ENCODE results near the gene SRC.

DNA sequence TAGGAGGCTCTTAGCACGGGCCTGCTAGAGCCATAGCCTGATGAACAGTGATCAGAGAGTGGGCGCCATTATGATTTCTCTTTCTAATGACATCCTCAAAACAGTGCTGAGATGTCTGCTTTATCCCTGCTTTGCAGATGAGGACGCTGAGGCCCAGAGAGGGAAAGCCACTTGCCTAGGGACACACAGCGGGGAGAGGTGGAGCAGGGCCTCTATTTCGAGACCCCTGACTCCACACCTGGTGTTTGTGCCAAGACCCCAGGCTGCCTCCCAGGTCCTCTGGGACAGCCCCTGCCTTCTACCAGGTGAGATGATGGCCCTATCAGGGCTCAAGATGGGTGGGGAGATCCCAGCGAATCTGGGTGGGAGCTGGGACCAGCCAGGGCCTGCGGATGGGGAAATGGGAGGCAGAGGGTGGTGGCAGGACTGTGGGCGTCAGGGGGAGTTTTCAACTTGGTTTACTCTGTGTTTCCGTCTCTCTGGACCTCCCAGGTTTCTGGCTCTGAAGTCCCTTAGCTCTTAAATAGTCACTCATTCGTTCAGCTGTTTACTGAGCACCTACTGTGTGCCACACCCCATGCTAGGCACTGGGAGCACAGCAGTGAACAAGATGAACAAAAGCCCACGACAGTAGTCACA, 36.7 kb downstream of the SRC start:
- TF ChIP-seq EZH2 (IDR thresholded peaks at IDR 0.05) (no peak), EZH2phosphoT487 (IDR thresholded peaks at IDR 0.05) (no peak)
- TF ChIP-seq, protein P1, sequence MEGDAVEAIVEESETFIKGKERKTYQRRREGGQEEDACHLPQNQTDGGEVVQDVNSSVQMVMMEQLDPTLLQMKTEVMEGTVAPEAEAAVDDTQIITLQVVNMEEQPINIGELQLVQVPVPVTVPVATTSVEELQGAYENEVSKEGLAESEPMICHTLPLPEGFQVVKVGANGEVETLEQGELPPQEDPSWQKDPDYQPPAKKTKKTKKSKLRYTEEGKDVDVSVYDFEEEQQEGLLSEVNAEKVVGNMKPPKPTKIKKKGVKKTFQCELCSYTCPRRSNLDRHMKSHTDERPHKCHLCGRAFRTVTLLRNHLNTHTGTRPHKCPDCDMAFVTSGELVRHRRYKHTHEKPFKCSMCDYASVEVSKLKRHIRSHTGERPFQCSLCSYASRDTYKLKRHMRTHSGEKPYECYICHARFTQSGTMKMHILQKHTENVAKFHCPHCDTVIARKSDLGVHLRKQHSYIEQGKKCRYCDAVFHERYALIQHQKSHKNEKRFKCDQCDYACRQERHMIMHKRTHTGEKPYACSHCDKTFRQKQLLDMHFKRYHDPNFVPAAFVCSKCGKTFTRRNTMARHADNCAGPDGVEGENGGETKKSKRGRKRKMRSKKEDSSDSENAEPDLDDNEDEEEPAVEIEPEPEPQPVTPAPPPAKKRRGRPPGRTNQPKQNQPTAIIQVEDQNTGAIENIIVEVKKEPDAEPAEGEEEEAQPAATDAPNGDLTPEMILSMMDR (IDR thresholded peaks at IDR 0.05): no peak
